Calu3 (cell line): ENCODE data around the gene SCNM1. TPM values are rescaled to one million over a fixed set of nuclear protein-coding genes. Genes with fewer than 3 reads are reported as not detected.
A peak's percentile ranks its signal among the peaks of the same experiment; 100 is the strongest.
"Not testable (repeated sequence)": the region's sequence is repeated elsewhere in the genome, so short reads cannot be mapped to it uniquely, and the experiment has no call there.

Experiments used
- BruUV-seq: library from RNA; stranded (reverse); fragments of 400-500 nt; replicated peaks from 2 replicates; lab custom pipeline; 2021; lab: Mats Ljungman, UMichigan
- CTCF ChIA-PET: fragments of 300-600 bp; sonication (Branson Sonifier 250); formaldehyde crosslinking; loops from one replicate; lab custom pipeline; 2022; ENCODE audit warnings: antibody characterized with exemption; lab: Charles Lee
- DNase-seq: peaks from one replicate; pipeline ENCODE4 v3.0.0; 2022
- H3K27ac Mint-ChIP-seq: one replicate; pipeline ENCODE4 v1.8.0; 2022; ENCODE audit warnings: mixed read lengths; ENCODE audit not compliant: unreplicated experiment
- H3K27me3 Mint-ChIP-seq: one replicate; pipeline ENCODE4 v1.8.0; 2022; ENCODE audit warnings: mixed read lengths; ENCODE audit not compliant: unreplicated experiment
- H3K36me3 Mint-ChIP-seq: one replicate; pipeline ENCODE4 v1.8.0; 2022; ENCODE audit warnings: mild to moderate bottlenecking, moderate library complexity, mixed read lengths; ENCODE audit not compliant: insufficient read depth, unreplicated experiment
- H3K4me1 Mint-ChIP-seq: one replicate; pipeline ENCODE4 v1.8.0; 2022; ENCODE audit warnings: mild to moderate bottlenecking, low read depth, mixed read lengths; ENCODE audit not compliant: unreplicated experiment
- H3K4me3 Mint-ChIP-seq: one replicate; pipeline ENCODE4 v1.8.0; 2022; ENCODE audit warnings: mild to moderate bottlenecking, low read depth, moderate library complexity, mixed read lengths; ENCODE audit not compliant: unreplicated experiment
- H3K9me3 Mint-ChIP-seq: one replicate; pipeline ENCODE4 v1.8.0; 2022; ENCODE audit warnings: low read depth, mixed read lengths; ENCODE audit not compliant: unreplicated experiment
- intact Hi-C: fragments of 100-400 bp; cut with micrococcal nuclease; formaldehyde crosslinking; loops from one replicate; pipeline ENCODE4 v1.10.0; 2022; ENCODE audit not compliant: unreplicated experiment
- total RNA-seq: library from RNA; stranded (reverse); gene quantifications from 2 replicates; pipeline ENCODE4 v1.2.3, GENCODE V29; 2022
- TF ChIP-seq, protein P1 (sequence below): fragments of 200-600 bp; IDR thresholded peaks from one replicate; pipeline ENCODE4 v1.8.0; 2022; ENCODE audit warnings: antibody characterized with exemption; ENCODE audit not compliant: unreplicated experiment

Gene SCNM1
- total RNA-seq, 1 experiment from 2014 or later = 47.3 TPM

DNA sequence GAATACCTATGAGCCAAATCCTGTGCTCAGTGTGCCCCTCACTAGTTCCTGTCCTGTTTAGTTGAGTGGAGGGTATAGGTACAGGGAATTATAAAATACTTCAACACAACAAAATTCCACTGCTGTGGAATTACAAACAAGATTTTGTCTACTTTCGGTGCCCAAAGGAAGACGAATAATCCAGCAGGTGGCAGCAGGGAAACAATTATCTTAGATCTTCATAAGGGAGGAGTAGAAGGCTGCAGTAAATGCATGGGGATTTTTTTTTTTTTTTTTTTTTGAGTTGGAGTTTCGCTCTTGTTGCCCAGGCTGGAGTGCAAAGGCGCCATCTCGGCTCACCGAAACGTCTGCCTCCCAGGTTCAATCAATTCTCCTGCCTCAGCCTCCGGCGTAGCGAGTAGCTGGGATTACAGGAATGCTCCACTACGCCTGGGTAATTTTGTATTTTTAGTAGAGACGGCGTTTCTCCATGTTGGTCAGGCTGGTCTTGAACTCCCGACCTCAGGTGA, 30.4 kb downstream of the SCNM1 start:
- intact Hi-C loops = loop anchor here (1.0 to 10.0 kb wide), 4 partner anchors 55 to 638 kb away; partner anchors contain the start of genes C2CD4D, CGN and RORC
- Mint-ChIP-seq H3K4me1 (peaks cover 32% of the 10 kb centered on the region), H3K27ac (peak overlapping the region; percentile 95), H3K27me3 (no peaks in the 10 kb centered on the region), H3K9me3 (no peaks in the 10 kb centered on the region), H3K4me3 (peak overlapping the region; percentile 96), H3K36me3 (peaks cover 58% of the 10 kb centered on the region)
- no TSS peak for BruUV-seq
- peak; percentile 80 for DNase-seq
- CTCF ChIA-PET = interaction anchor here (0.6 to 1.6 kb wide), 6 partner anchors 56 to 777 kb away, joined by 3 to 9 read pairs (median 3); partner anchors contain the start of gene ZNF687
- TF ChIP-seq, protein P1, sequence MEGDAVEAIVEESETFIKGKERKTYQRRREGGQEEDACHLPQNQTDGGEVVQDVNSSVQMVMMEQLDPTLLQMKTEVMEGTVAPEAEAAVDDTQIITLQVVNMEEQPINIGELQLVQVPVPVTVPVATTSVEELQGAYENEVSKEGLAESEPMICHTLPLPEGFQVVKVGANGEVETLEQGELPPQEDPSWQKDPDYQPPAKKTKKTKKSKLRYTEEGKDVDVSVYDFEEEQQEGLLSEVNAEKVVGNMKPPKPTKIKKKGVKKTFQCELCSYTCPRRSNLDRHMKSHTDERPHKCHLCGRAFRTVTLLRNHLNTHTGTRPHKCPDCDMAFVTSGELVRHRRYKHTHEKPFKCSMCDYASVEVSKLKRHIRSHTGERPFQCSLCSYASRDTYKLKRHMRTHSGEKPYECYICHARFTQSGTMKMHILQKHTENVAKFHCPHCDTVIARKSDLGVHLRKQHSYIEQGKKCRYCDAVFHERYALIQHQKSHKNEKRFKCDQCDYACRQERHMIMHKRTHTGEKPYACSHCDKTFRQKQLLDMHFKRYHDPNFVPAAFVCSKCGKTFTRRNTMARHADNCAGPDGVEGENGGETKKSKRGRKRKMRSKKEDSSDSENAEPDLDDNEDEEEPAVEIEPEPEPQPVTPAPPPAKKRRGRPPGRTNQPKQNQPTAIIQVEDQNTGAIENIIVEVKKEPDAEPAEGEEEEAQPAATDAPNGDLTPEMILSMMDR = peak; percentile 17

DNA sequence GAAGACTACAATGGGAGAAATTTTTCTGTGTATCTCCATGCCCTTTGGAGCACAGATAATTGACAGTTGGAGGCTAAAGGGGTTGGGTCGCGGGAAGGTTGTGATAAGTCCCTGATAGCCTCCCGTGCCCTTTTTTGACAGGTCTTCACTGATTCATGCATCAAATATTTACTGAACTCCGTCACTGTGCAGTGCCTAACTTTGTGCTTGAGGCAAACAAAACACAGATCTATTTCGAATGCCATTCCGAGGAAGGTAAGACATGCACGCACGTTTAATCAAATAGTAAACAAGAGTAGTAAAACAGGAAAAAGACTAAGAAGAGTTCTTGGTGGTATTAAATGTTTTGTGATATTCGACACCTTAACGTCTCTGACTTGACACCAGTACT, 31.9 kb downstream of the SCNM1 start:
- Mint-ChIP-seq H3K9me3 (no peaks in the 10 kb centered on the region), H3K4me1 (peaks cover 32% of the 10 kb centered on the region), H3K27me3 (no peaks in the 10 kb centered on the region), H3K36me3 (peaks cover 69% of the 10 kb centered on the region), H3K4me3 (peak overlapping the region; percentile 96), H3K27ac (peak overlapping the region; percentile 95)
- TF ChIP-seq, protein P1 = no peak
- intact Hi-C loops = loop anchor here (2.0 to 10.0 kb wide), 3 partner anchors 143 to 637 kb away; partner anchors contain the start of genes C2CD4D, CGN and RORC
- DNase-seq = peak; percentile 40
- BruUV-seq = no TSS peak
- CTCF ChIA-PET = interaction anchor here (0.6 to 1.6 kb wide), 2 partner anchors 54 to 86 kb away, joined by 4 to 9 read pairs; no protein-coding TSS in a partner anchor

DNA sequence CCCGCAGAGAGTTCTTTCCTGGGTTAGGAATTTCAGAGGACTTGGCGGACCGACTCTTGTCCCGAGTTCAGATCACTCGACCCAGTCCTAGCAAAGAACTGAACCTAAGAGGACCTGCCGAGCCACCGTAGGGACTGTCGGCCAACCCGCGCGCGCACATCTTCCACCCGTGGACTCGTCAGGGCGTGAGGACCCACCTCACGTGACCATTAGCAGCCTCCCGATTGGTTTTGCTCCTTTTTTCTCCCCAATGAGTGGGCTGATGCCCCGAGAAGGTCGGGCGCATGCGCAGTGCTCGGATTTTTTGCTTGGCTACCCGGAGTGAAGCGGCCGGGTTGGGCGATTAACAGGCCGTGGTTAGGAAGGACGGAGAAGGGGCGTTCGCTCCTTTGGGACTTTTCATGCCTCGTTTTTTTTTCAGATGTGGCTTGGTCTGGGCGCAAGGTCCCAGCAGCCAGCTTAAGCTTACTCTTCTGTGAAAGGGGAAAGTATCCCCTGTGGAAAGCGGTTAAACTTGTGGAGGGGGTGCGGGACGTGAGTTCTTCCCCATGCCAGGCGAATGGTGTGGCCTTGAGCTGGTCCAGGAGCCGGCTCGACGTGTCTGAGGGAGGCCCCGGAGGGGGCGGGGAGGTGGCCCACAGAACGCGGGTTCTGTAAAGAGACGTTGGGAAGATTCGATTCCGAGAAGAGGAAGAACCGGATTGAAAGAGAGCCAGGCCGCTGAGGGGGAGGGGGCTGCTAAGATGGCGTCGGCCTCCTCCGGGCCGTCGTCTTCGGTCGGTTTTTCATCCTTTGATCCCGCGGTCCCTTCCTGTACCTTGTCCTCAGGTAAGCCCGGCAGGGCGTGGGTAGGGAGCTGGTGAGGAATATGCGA, 32.5 kb downstream of the SCNM1 start, which contains the start of gene PIP5K1A:
Gene PIP5K1A (plus strand): TSS at position 299 of the 874 bp plus-strand sequence. CDS start 445 bp downstream, at position 744.
- H3K27me3 Mint-ChIP-seq = no peaks in the 10 kb centered on the region
- peaks cover 31% of the 10 kb centered on the region for H3K4me1 Mint-ChIP-seq
- CTCF ChIA-PET = no interaction called here
- peaks cover 69% of the 10 kb centered on the region for H3K36me3 Mint-ChIP-seq
- H3K4me3 Mint-ChIP-seq = peak within 1 kb of the TSS; percentile 96
- BruUV-seq = TSS peak; percentile 22
- intact Hi-C loops = loop anchor here (5.0 to 10.0 kb wide), 2 partner anchors 314 to 636 kb away; partner anchors contain the start of genes C2CD4D, CGN and RORC
- DNase-seq = peak; percentile 98
- H3K27ac Mint-ChIP-seq = peak within 1 kb of the TSS; percentile 95
- no peaks in the 10 kb centered on the region for H3K9me3 Mint-ChIP-seq
- TF ChIP-seq, protein P1 = no peak

DNA sequence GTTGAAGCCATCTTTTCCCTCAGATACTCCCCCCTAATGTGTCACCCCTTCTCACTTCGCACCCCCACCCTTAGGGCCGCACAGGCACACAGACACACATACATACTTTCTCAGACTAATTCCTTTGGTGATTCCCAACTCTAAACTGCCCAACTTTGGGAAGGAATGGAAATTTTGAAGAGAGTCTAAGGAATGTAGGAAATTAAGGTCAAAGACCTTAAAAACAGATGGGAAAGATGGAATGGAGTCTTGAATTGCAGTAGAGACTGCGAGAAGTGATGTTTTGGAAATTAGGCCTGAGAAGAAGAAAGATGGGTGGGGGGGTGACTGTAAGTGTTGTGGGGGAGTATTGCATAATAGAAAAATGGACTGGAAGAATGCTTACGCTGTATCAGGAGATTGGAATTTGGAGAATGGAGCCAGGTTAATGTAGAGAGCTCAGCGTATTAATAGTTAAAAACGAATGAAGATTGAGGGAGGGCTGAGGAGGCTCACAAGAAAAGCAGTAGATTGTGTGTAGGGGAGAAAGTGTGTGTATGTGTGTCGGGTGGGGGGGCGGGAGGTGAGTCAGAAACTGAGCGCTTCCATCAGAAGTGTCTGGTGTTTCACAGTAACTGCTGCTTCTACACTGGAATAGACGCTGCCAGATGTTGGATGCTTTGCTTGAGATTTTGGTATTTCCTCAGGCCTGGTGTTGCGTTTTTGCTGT, 34.1 kb downstream of the SCNM1 start:
- H3K36me3 Mint-ChIP-seq = peaks cover 62% of the 10 kb centered on the region
- H3K4me3 Mint-ChIP-seq = peak overlapping the region; percentile 96
- DNase-seq = no peak
- TF ChIP-seq, protein P1 = no peak
- no TSS peak for BruUV-seq
- H3K4me1 Mint-ChIP-seq = peaks cover 31% of the 10 kb centered on the region
- intact Hi-C loops = loop anchor here (5.0 to 10.0 kb wide), 2 partner anchors 312 to 635 kb away; partner anchors contain the start of genes C2CD4D, CGN and RORC
- peak overlapping the region; percentile 95 for H3K27ac Mint-ChIP-seq
- no peaks in the 10 kb centered on the region for H3K9me3 Mint-ChIP-seq
- no peaks in the 10 kb centered on the region for H3K27me3 Mint-ChIP-seq
- CTCF ChIA-PET = interaction anchor here (0.6 to 1.0 kb wide), 5 partner anchors 10 to 151 kb away, joined by 3 to 6 read pairs (median 4); partner anchors contain the start of genes PSMD4 and VPS72

DNA sequence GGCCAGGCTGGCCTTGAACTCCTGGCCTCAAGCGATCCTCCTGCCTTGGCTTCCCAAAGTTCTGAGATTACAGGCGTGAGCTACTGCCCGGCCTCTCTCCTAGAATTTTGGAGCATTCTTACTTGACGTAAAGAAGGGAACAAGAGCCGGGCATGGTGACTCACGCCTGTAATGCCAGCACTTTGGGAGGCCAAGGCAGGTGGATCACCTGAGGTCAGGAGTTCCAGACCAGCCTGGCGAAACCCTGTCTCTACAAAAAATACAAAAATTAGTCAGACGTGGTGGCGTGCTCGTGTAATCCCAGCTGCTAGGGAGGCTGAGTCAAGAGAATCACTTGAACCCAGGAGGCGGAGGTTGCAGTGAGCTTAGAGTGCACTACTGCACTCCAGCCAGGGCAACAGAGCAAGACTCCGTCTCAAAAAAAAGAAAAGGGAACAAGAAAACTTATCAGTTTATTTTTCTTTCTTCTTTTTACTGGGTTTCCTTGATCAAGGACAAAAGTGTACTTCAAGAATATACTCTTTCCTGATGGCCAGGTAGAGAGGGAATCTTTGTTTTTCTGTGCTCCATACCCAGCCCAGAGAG, 39.5 kb downstream of the SCNM1 start:
- intact Hi-C loops, H3K4me3 Mint-ChIP-seq, BruUV-seq, DNase-seq, H3K27me3 Mint-ChIP-seq, H3K9me3 Mint-ChIP-seq, H3K27ac Mint-ChIP-seq: not testable (repeated sequence)
- H3K4me1 Mint-ChIP-seq = peaks cover 13% of the 10 kb centered on the region
- CTCF ChIA-PET = interaction anchor here (0.6 kb wide), 1 partner anchor 105 kb away, joined by 9 read pairs; no protein-coding TSS in a partner anchor
- H3K36me3 Mint-ChIP-seq = peaks cover 45% of the 10 kb centered on the region
